ENCODE data around the gene CRADD. TPM values are rescaled to one million over a fixed set of nuclear protein-coding genes. Genes with fewer than 3 reads are reported as not detected.

CRADD gene
- total RNA-seq, 1 experiment from 2014 or later = 10.1 TPM

DNA sequence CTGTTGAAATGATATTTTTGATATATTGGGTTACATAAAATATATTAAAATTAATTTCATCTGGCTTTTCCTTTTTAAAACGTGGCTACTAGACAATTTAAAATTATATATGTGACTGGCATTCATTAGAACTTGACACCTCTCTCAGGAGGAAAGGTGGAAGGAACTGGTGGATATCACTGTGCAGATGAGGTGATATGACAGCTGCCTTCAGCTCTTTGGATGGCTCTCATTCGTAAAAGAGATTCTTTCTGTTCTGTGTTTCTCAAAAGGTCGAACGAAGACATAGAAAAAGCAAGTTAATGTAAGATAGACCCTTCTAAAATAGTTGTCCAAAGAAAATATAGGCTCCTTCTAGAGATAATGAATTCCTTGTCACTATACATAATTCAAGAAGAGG, 36.6 kb downstream of the CRADD start:
- no peaks in the 10 kb centered on the region for H3K36me3 Mint-ChIP-seq (ENCODE audit: insufficient read depth, unreplicated experiment)
- H3K4me1 Mint-ChIP-seq (ENCODE audit: low read depth, unreplicated experiment) = no peaks in the 10 kb centered on the region
- H3K27ac Mint-ChIP-seq (ENCODE audit: unreplicated experiment) = no peak overlapping the region
- H3K9me3 Mint-ChIP-seq (ENCODE audit: low read depth, unreplicated experiment) = peaks cover 6% of the 10 kb centered on the region
- no TSS peak for BruUV-seq (replicated peaks)
- no peaks in the 10 kb centered on the region for H3K27me3 Mint-ChIP-seq (ENCODE audit: unreplicated experiment)
- TF ChIP-seq, protein P1, sequence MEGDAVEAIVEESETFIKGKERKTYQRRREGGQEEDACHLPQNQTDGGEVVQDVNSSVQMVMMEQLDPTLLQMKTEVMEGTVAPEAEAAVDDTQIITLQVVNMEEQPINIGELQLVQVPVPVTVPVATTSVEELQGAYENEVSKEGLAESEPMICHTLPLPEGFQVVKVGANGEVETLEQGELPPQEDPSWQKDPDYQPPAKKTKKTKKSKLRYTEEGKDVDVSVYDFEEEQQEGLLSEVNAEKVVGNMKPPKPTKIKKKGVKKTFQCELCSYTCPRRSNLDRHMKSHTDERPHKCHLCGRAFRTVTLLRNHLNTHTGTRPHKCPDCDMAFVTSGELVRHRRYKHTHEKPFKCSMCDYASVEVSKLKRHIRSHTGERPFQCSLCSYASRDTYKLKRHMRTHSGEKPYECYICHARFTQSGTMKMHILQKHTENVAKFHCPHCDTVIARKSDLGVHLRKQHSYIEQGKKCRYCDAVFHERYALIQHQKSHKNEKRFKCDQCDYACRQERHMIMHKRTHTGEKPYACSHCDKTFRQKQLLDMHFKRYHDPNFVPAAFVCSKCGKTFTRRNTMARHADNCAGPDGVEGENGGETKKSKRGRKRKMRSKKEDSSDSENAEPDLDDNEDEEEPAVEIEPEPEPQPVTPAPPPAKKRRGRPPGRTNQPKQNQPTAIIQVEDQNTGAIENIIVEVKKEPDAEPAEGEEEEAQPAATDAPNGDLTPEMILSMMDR (IDR thresholded peaks at IDR 0.05; ENCODE audit: unreplicated experiment) = no peak
- no peak overlapping the region for H3K4me3 Mint-ChIP-seq (ENCODE audit: low read depth, unreplicated experiment)
- DNase-seq = no peak
- intact Hi-C loops (cut with micrococcal nuclease; ENCODE audit: unreplicated experiment) = no loop called here
- CTCF ChIA-PET = no interaction called here

DNA sequence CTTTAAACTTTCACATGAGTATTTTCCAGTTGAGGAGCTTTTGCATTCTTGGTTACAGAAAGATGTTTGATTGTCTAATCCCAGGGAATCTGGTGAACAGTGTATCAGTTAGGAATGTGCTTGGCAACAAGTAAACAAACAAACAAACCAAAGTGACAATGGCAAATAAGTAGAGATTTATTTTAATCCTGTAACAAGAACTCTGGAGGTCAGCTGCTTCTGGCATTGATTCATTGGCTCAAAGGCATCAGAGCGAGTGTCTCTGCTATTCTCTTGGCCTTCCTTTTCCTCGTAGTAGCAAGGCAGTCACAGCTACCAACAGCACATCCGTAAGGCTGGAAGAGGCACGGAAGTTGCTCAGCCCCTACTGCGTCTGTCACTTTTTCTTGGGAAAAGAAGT, 37.2 kb downstream of the CRADD start:
- TF ChIP-seq, protein P1 (IDR thresholded peaks at IDR 0.05; ENCODE audit: unreplicated experiment) = no peak
- H3K27ac Mint-ChIP-seq (ENCODE audit: unreplicated experiment) = no peak overlapping the region
- CTCF ChIA-PET = no interaction called here
- peaks cover 4% of the 10 kb centered on the region for H3K9me3 Mint-ChIP-seq (ENCODE audit: low read depth, unreplicated experiment)
- intact Hi-C loops (cut with micrococcal nuclease; ENCODE audit: unreplicated experiment) = no loop called here
- no peaks in the 10 kb centered on the region for H3K36me3 Mint-ChIP-seq (ENCODE audit: insufficient read depth, unreplicated experiment)
- no peak overlapping the region for H3K4me3 Mint-ChIP-seq (ENCODE audit: low read depth, unreplicated experiment)
- no peak for DNase-seq
- no peaks in the 10 kb centered on the region for H3K4me1 Mint-ChIP-seq (ENCODE audit: low read depth, unreplicated experiment)
- BruUV-seq (replicated peaks) = no TSS peak
- no peaks in the 10 kb centered on the region for H3K27me3 Mint-ChIP-seq (ENCODE audit: unreplicated experiment)

DNA sequence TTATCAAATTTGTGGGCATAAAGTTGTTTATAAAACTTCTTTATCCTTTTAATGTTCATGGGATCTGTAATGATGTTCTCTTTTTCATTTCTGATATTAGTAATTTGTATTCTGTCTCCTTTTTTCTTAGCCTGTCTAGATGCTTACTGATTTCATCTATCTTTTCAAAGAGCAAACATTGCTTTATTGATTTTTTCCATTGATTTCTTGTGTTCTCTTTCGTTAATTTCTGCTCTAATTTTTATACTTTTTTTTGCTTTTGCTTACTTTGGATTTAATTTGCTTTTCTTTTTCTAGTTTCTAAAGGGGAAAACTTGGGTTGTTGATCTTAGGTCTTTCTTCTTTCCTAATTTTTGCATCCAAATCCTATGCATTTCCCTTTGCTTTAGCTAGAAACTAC, 42.5 kb downstream of the CRADD start:
- Mint-ChIP-seq H3K36me3 (ENCODE audit: insufficient read depth, unreplicated experiment) (no peaks in the 10 kb centered on the region), H3K9me3 (ENCODE audit: low read depth, unreplicated experiment) (peaks cover 12% of the 10 kb centered on the region), H3K27ac (ENCODE audit: unreplicated experiment) (no peak overlapping the region), H3K4me1 (ENCODE audit: low read depth, unreplicated experiment) (peaks cover 8% of the 10 kb centered on the region), H3K4me3 (ENCODE audit: low read depth, unreplicated experiment) (no peak overlapping the region), H3K27me3 (ENCODE audit: unreplicated experiment) (no peaks in the 10 kb centered on the region)
- no peak for DNase-seq
- intact Hi-C loops (cut with micrococcal nuclease; ENCODE audit: unreplicated experiment) = no loop called here
- no TSS peak for BruUV-seq (replicated peaks)
- TF ChIP-seq, protein P1 (IDR thresholded peaks at IDR 0.05; ENCODE audit: unreplicated experiment) = no peak
- CTCF ChIA-PET = no interaction called here

DNA sequence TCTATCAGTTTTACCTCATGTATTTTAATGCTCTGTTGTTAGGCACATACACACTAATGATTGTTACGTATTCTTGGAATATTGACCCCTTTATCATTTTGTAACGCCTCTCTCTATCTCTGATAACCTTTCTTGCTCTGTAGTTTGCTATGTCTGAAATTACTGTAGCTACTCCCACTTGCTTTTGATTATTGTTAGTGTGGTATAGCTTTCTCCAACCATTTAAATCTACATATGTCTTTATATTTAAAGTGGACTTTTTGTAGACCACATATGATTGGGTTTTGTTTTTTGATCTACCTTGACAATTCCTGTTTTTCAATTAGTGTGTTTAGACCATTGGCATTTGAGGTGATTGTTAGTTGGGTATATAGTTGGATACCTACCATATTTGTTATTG, 43.4 kb downstream of the CRADD start:
- Mint-ChIP-seq H3K4me1 (ENCODE audit: low read depth, unreplicated experiment) (peaks cover 8% of the 10 kb centered on the region), H3K9me3 (ENCODE audit: low read depth, unreplicated experiment) (peaks cover 12% of the 10 kb centered on the region), H3K27me3 (ENCODE audit: unreplicated experiment) (no peaks in the 10 kb centered on the region), H3K36me3 (ENCODE audit: insufficient read depth, unreplicated experiment) (no peaks in the 10 kb centered on the region), H3K27ac (ENCODE audit: unreplicated experiment) (no peak overlapping the region), H3K4me3 (ENCODE audit: low read depth, unreplicated experiment) (no peak overlapping the region)
- intact Hi-C loops (cut with micrococcal nuclease; ENCODE audit: unreplicated experiment) = no loop called here
- CTCF ChIA-PET = interaction anchor here (0.7 kb wide), 1 partner anchor 382 kb away, joined by 3 read pairs; no protein-coding TSS in a partner anchor
- no TSS peak for BruUV-seq (replicated peaks)
- DNase-seq = no peak
- TF ChIP-seq, protein P1 (IDR thresholded peaks at IDR 0.05; ENCODE audit: unreplicated experiment) = no peak
